H1 (cell line): ENCODE measurements around the gene DEGS2. TPM values are rescaled to one million over a fixed set of nuclear protein-coding genes. Genes with fewer than 3 reads are reported as not detected.

Source experiments
- CTCF ChIA-PET: fragments of 300-600 bp; sonication (Branson Sonifier 250); formaldehyde crosslinking; loops from one replicate; lab custom pipeline; 2021; ENCODE audit not compliant: partially characterized antibody; lab: Charles Lee
- POLR2A ChIA-PET: fragments of 300-600 bp; sonication (Branson Sonifier 250); formaldehyde crosslinking; loops from one replicate; lab custom pipeline; 2021; ENCODE audit warnings: inconsistent platforms; ENCODE audit not compliant: partially characterized antibody; lab: Charles Lee
- DNase-seq, 2 experiments: peaks; one replicate each; pipeline versions ENCODE4 v3.0.0 to v3.0.0-alpha.2; 2010 to 2022; ENCODE audit warnings: low spot score in 2 of 2, low read depth in 1 of 2, mixed read lengths in 1 of 2
- FAIRE-seq: peaks from 2 replicates; lab custom pipeline; 2011; peaks lifted over from hg19 to GRCh38; lab: Jason Lieb, UNC
- H2AFZ ChIP-seq: 2 replicates; pipeline ENCODE4 v1.8.1; 2012; ENCODE audit warnings: low read length, inconsistent platforms
- H2AK5ac ChIP-seq: 2 replicates; pipeline ENCODE4 v1.6.1; 2013; ENCODE audit warnings: low read depth, low read length
- H2BK120ac ChIP-seq: replicated peaks from 2 replicates; pipeline ENCODE3; 2013; ENCODE audit warnings: low read depth, low read length, inconsistent platforms
- H2BK12ac ChIP-seq: 2 replicates; pipeline ENCODE4 v1.6.1; 2013; ENCODE audit warnings: low read depth, low read length
- H2BK15ac ChIP-seq: 2 replicates; pipeline ENCODE4 v1.6.1; 2013; ENCODE audit warnings: low read length
- H2BK20ac ChIP-seq: 2 replicates; pipeline ENCODE4 v1.6.1; 2013; ENCODE audit warnings: low read length
- H2BK5ac ChIP-seq: 2 replicates; pipeline ENCODE4 v1.6.1; 2013; ENCODE audit warnings: low read depth, low read length
- H3K14ac ChIP-seq: 2 replicates; pipeline ENCODE4 v1.6.1; 2013; ENCODE audit warnings: inconsistent platforms; ENCODE audit not compliant: insufficient read length
- H3K18ac ChIP-seq: 2 replicates; pipeline ENCODE4 v1.6.1; 2013; ENCODE audit warnings: low read length; ENCODE audit errors: extremely low read depth
- H3K23ac ChIP-seq: 2 replicates; pipeline ENCODE4 v1.6.1; 2013; ENCODE audit warnings: inconsistent platforms; ENCODE audit not compliant: insufficient read length
- H3K23me2 ChIP-seq: 2 replicates; pipeline ENCODE4 v1.6.1; 2013; ENCODE audit warnings: low read depth, low read length
- H3K27ac ChIP-seq: 2 replicates; pipeline ENCODE4 v1.6.1; 2011; ENCODE audit warnings: low read depth, low read length, inconsistent platforms
- H3K27me3 ChIP-seq, 4 experiments: replicated peaks in 1 of 4; 1 replicate in 1 of 4; 2 replicates in 3 of 4; pipeline versions ENCODE4 v1.6.1 to v1.8.1; 2011 to 2013; ENCODE audit warnings: low read length in 3 of 4, mild to moderate bottlenecking in 3 of 4, inconsistent platforms in 2 of 4, mixed read lengths in 2 of 4, moderate library complexity in 1 of 4; ENCODE audit not compliant: control insufficient read depth in 3 of 4, insufficient read depth in 3 of 4; ENCODE audit errors: extremely low read depth in 1 of 4
- H3K36me3 ChIP-seq, 4 experiments: 2 replicates each; pipeline versions ENCODE4 v1.6.1 to v1.8.1; 2011 to 2013; ENCODE audit warnings: mild to moderate bottlenecking in 4 of 4, low read length in 3 of 4, moderate library complexity in 2 of 4, control low read depth in 1 of 4, inconsistent platforms in 1 of 4; ENCODE audit not compliant: insufficient read depth in 4 of 4, control insufficient read depth in 2 of 4
- H3K4ac ChIP-seq: replicated peaks from 2 replicates; pipeline ENCODE3; 2013; ENCODE audit warnings: low read length, low read depth, mixed read lengths, inconsistent platforms; ENCODE audit not compliant: insufficient read length
- H3K4me1 ChIP-seq, 4 experiments: replicated peaks in 1 of 4; 1 replicate in 1 of 4; 2 replicates in 3 of 4; pipeline versions ENCODE4 v1.6.1 to v1.8.1; 2011 to 2013; ENCODE audit warnings: low read length in 3 of 4, inconsistent platforms in 2 of 4, mixed read lengths in 1 of 4; ENCODE audit not compliant: insufficient read depth in 4 of 4, control insufficient read depth in 3 of 4
- H3K4me2 ChIP-seq, 2 experiments: 2 replicates each; pipeline versions ENCODE4 v1.6.1 to v1.8.1; 2011 to 2013; ENCODE audit warnings: low read depth in 2 of 2, low read length in 2 of 2, control low read depth in 1 of 2, inconsistent platforms in 1 of 2, mild to moderate bottlenecking in 1 of 2; ENCODE audit not compliant: insufficient read depth in 1 of 2
- H3K4me3 ChIP-seq, 4 experiments: fragments of 200-600, 300-600 bp in 1 of 4; sonication (generic), shearing (Covaris generic), sonication (Bioruptor Twin) in 1 of 4; 2 replicates each; pipeline versions ENCODE4 v1.5.1 to v1.8.1; 2011 to 2016; ENCODE audit warnings: low read length in 4 of 4, low read depth in 3 of 4, control low read depth in 2 of 4, inconsistent platforms in 2 of 4, mild to moderate bottlenecking in 2 of 4, mixed read lengths in 1 of 4, moderate library complexity in 1 of 4; ENCODE audit not compliant: insufficient read depth in 2 of 4; ENCODE audit errors: extremely low read depth in 1 of 4
- H3K56ac ChIP-seq: replicated peaks from 2 replicates; pipeline ENCODE3; 2013; ENCODE audit warnings: low read depth, mild to moderate bottlenecking, mixed read lengths, low read length, inconsistent platforms; ENCODE audit not compliant: insufficient read length
- H3K79me1 ChIP-seq: 2 replicates; pipeline ENCODE4 v1.6.1; 2013; ENCODE audit warnings: low read depth, low read length, control low read depth
- H3K79me2 ChIP-seq, 2 experiments: 2 replicates each; pipeline versions ENCODE4 v1.6.1 to v1.8.1; 2012 to 2013; ENCODE audit warnings: low read length in 2 of 2, mild to moderate bottlenecking in 2 of 2, inconsistent platforms in 1 of 2; ENCODE audit not compliant: insufficient read depth in 2 of 2, control insufficient read depth in 1 of 2
- H3K9ac ChIP-seq, 4 experiments: replicated peaks in 1 of 4; 1 replicate in 1 of 4; 2 replicates in 3 of 4; pipeline versions ENCODE4 v1.6.1 to v1.8.1; 2011 to 2013; ENCODE audit warnings: low read depth in 3 of 4, low read length in 3 of 4, control low read depth in 2 of 4, mild to moderate bottlenecking in 2 of 4, moderate library complexity in 2 of 4, inconsistent platforms in 1 of 4; ENCODE audit errors: extremely low read depth in 1 of 4
- H3K9me3 ChIP-seq, 2 experiments: 2 replicates each; pipeline versions ENCODE4 v1.6.1 to v1.8.1; 2012 to 2013; ENCODE audit warnings: mild to moderate bottlenecking in 2 of 2, moderate library complexity in 2 of 2, control low read depth in 1 of 2, inconsistent platforms in 1 of 2, low read depth in 1 of 2, low read length in 1 of 2, mixed read lengths in 1 of 2; ENCODE audit not compliant: insufficient read depth in 2 of 2
- H4K20me1 ChIP-seq, 2 experiments: replicated peaks in 1 of 2; 2 replicates each; pipeline versions ENCODE3 to v1.8.1; 2011 to 2013; ENCODE audit warnings: inconsistent platforms in 2 of 2, low read length in 2 of 2, mild to moderate bottlenecking in 1 of 2; ENCODE audit not compliant: insufficient read depth in 2 of 2, control insufficient read depth in 1 of 2
- H4K5ac ChIP-seq: 2 replicates; pipeline ENCODE4 v1.6.1; 2013; ENCODE audit warnings: low read length, low read depth, mixed read lengths, inconsistent platforms; ENCODE audit not compliant: insufficient read length
- H4K8ac ChIP-seq: 2 replicates; pipeline ENCODE4 v1.8.0; 2013; ENCODE audit warnings: mild to moderate bottlenecking, moderate library complexity, low read length, inconsistent platforms; ENCODE audit not compliant: insufficient read depth; ENCODE audit errors: extremely low read depth
- H4K91ac ChIP-seq: replicated peaks from 2 replicates; pipeline ENCODE3; 2013; ENCODE audit warnings: low read length, mixed read lengths, inconsistent platforms; ENCODE audit not compliant: insufficient read length
- ATF3 ChIP-seq: IDR thresholded peaks from 2 replicates; pipeline ENCODE4 v1.6.1; 2011; ENCODE audit warnings: low read depth, mild to moderate bottlenecking, low read length; ENCODE audit not compliant: insufficient read depth
- FOSL1 ChIP-seq: IDR thresholded peaks from 2 replicates; pipeline ENCODE4 v1.6.1; 2011; ENCODE audit warnings: mild to moderate bottlenecking, low read depth, low read length, moderate library complexity; ENCODE audit not compliant: insufficient read depth
- GABPA ChIP-seq: IDR thresholded peaks from 2 replicates; pipeline ENCODE4 v1.6.1; 2011; ENCODE audit warnings: mild to moderate bottlenecking, low read length, moderate library complexity, borderline replicate concordance; ENCODE audit not compliant: insufficient read depth
- HDAC6 ChIP-seq: IDR thresholded peaks from one replicate; pipeline ENCODE4 v1.7.1; 2012; ENCODE audit warnings: low read depth, mild to moderate bottlenecking, inconsistent platforms, low read length, moderate library complexity
- KDM4A ChIP-seq: IDR thresholded peaks from one replicate; pipeline ENCODE4 v1.7.1; 2012; ENCODE audit warnings: low read depth, mild to moderate bottlenecking, moderate library complexity, low read length, inconsistent platforms; ENCODE audit not compliant: severe bottlenecking
- NANOG ChIP-seq: IDR thresholded peaks from 2 replicates; pipeline ENCODE4 v1.6.1; 2011; ENCODE audit warnings: low read length, low read depth, mild to moderate bottlenecking, inconsistent platforms; ENCODE audit not compliant: insufficient read depth, poor library complexity, severe bottlenecking
- SAP30 ChIP-seq: fragments of 300-600 bp; sonication (generic); IDR thresholded peaks from 2 replicates; pipeline ENCODE4 v1.7.1; 2012; ENCODE audit warnings: low read length, moderate library complexity, mild to moderate bottlenecking, inconsistent platforms; ENCODE audit not compliant: insufficient read depth, insufficient replicate concordance
- SIN3A ChIP-seq, 2 experiments: IDR thresholded peaks in 1 of 2; conservative IDR thresholded peaks in 1 of 2; 2 replicates each; pipeline ENCODE4 v1.6.1; 2011 to 2012; ENCODE audit warnings: low read length in 2 of 2, improper control_type of control experiment in 1 of 2, low read depth in 1 of 2, mild to moderate bottlenecking in 1 of 2
- YY1 ChIP-seq: IDR thresholded peaks from 2 replicates; pipeline ENCODE4 v1.6.1; 2011; ENCODE audit warnings: low read depth, mild to moderate bottlenecking, low read length
- WGBS, 2 experiments: shearing (Covaris generic) in 1 of 2; methylation state at CpG; one replicate each; pipeline versions ENCODE4 v1.1.6 to v1.1.7; 2013 to 2015; ENCODE audit warnings: low lambda C conversion rate in 2 of 2, mixed read lengths in 2 of 2, inconsistent platforms in 1 of 2, low coverage in 1 of 2, missing lambda C conversion rate in 1 of 2; ENCODE audit not compliant: insufficient replicate concordance in 2 of 2, insufficient coverage in 1 of 2, insufficient read length in 1 of 2; ENCODE audit errors: extremely low coverage in 1 of 2, missing lambda C conversion rate in 1 of 2; 5-methylcytosine and 5-hydroxymethylcytosine counted together
- polyA plus RNA-seq, 7 experiments: library from polyadenylated mRNA; depleted of rRNA in 3 of 7; stranded (reverse) in 5 of 7; unstranded in 2 of 7; fragments of >200 nt in 5 of 7; fragments of 200-250 nt in 2 of 7; gene quantifications; 1 replicate in 5 of 7; 2 replicates in 1 of 7; 4 replicates in 1 of 7; pipeline versions ENCODE4 v1.2.1 to v1.2.3, GENCODE V29; 2011 to 2013; ENCODE audit warnings: missing spikeins in 2 of 7, mixed read lengths in 2 of 7
- total RNA-seq: library from RNA; stranded (reverse); fragmentation: NEBNext Ultra II Directional; extraction: Animal tissue kit (Norgen Biotek cat#: 25700); gene quantifications from 2 replicates; pipeline ENCODE4 v1.2.1, GENCODE V29; 2021
- TF ChIP-seq, protein P1 (sequence below): IDR thresholded peaks from 2 replicates; pipeline ENCODE4 v1.6.1; 2012; ENCODE audit warnings: inconsistent platforms

The DEGS2 gene
- total and polyA plus RNA-seq, 2 of the 8 experiments (the other 6 are each of a cell fraction or from before 2014, with no cell fraction given), result 0.61 to 0.82 TPM

- Histone ChIP-seq H3K56ac (no peak overlapping the region), H3K36me3 (0 out of 8 replicates have a peak, but pooled peaks cover 0 to 3% (median 0%) of the 10 kb centered on the region in 4 experiments), H4K8ac (no peak overlapping the region; the same call in 1 of the 2 replicates), H3K9me3 (no peaks in the 10 kb centered on the region), H3K4me3 (no peak overlapping the region), H2BK5ac (no peak overlapping the region), H3K4ac (no peak overlapping the region), H2AK5ac (no peak overlapping the region), H2AFZ (no peak overlapping the region), H4K91ac (no peak overlapping the region), H3K4me1 (peaks cover 0 to 5% (median 0%) of the 10 kb centered on the region in 4 experiments; a peak in 1 of 7 replicates), H2BK12ac (no peak overlapping the region), H2BK15ac (no peak overlapping the region), H3K9ac (no peak overlapping the region), H3K79me2 (no peaks in the 10 kb centered on the region; a peak in 1 of 4 replicates), H3K27me3 (no peaks in the 10 kb centered on the region), H2BK120ac (no peak overlapping the region), H3K27ac (no peak overlapping the region), H3K14ac (no peak overlapping the region), H4K5ac (no peak overlapping the region), H2BK20ac (no peak overlapping the region), H3K23ac (no peak overlapping the region), H4K20me1 (peaks cover 0 to 3% of the 10 kb centered on the region in 2 experiments), H3K4me2 (no peak overlapping the region), H3K18ac (no peak overlapping the region), H3K79me1 (no peaks in the 10 kb centered on the region), H3K23me2 (no peaks in the 10 kb centered on the region)
- FAIRE-seq (no peak), DNase-seq (no peak)
- 90% methylated on average over 28 of the region's 29 CpGs; no CpG with 5 or more reads in 1 of the 2 experiments for WGBS, 2 experiments
- ChIA-PET CTCF (interaction anchor here (1.3 to 22.9 kb wide), 6 partner anchors 8 to 46 kb away, joined by 3 to 307 read pairs (median 6); partner anchors contain the start of gene DEGS2), POLR2A (interaction anchor here (1.0 to 2.1 kb wide), 3 partner anchors 8 to 91 kb away, joined by 3 to 4 read pairs (median 3); no protein-coding TSS in a partner anchor)
- no peak for TF ChIP-seq SAP30
- TF ChIP-seq NANOG, result no peak
- no peak for TF ChIP-seq ATF3
- no peak for TF ChIP-seq SIN3A (conservative IDR thresholded peaks at IDR 0.05 in 1 of 2, IDR thresholded peaks at IDR 0.05 in 1 of 2; ENCODE audit: low read depth in 1 of 2, low read length in 2 of 2)
- no peak for TF ChIP-seq YY1
- no peak for TF ChIP-seq KDM4A
- TF ChIP-seq, protein P1, sequence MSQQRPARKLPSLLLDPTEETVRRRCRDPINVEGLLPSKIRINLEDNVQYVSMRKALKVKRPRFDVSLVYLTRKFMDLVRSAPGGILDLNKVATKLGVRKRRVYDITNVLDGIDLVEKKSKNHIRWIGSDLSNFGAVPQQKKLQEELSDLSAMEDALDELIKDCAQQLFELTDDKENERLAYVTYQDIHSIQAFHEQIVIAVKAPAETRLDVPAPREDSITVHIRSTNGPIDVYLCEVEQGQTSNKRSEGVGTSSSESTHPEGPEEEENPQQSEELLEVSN, result no peak
- no peak for TF ChIP-seq FOSL1
- TF ChIP-seq HDAC6, result no peak
- no peak for TF ChIP-seq GABPA
These were observed 12.8 kb downstream of the DEGS2 start for GRCh38 chr14:100146531-100147091.
